ENCODE data around the gene MINK1. TPM values are rescaled to one million over a fixed set of nuclear protein-coding genes. Genes with fewer than 3 reads are reported as not detected.

The MINK1 gene
- total RNA-seq, 1 donor from 2014 or later, result 73.0 TPM

DNA sequence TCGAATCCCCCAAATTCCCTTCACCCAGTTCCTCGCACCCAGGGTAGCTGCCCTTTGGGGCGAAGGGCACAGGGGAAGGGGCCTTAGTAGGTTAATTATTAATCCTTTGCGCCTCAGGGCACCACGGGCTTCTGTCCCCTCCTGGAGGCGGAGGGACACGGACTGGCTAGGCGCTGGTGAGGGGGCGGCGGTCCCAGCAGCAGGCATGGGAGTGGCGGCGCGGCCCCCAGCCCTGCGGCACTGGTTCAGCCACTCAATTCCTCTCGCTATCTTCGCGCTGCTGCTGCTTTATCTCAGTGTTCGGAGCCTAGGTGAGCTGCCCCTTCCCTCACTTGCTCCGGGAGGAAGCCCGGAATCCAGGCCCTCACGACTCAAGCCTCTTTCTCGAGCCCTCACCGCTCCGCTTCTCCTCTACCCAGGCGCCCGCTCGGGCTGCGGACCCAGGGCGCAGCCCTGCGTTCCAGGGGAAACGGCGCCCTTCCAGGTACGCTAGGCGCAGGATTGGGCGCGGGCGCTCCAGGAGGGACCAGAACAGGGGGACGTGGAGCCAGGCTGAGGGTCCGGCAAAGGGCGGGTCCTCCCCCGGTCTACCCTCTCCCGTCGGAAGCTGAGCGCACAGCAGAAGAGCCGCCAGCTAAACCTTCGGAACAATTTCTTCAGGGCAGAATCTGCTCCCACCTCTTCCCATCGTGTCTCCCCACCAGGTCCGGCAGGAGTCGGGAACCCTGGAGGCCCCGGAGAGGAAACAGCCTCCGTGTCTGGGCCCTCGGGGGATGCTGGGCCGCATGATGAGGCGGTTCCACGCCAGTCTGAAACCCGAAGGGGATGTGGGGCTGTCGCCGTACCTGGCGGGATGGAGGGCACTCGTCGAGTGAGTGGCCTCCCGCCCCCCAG is 44.1 kb upstream of the MINK1 start, which contains the start of gene GLTPD2:
GLTPD2 (plus strand) TSS at position 158 of the 894 bp plus-strand sequence; CDS start at position 206, 48 bp downstream.
- H3K36me3 Mint-ChIP-seq (ENCODE audit: low read depth), result no peaks in the 10 kb centered on the region
- peaks cover 17% of the 10 kb centered on the region for H3K4me1 Mint-ChIP-seq
- no peak for TF ChIP-seq CTCF (conservative IDR thresholded peaks at IDR 0.05)
- no peak within 1 kb of the TSS for H3K27ac Mint-ChIP-seq (ENCODE audit: unreplicated experiment)
- peaks cover 39% of the 10 kb centered on the region for H3K27me3 Mint-ChIP-seq (ENCODE audit: low read depth)
- no peaks in the 10 kb centered on the region for H3K9me3 Mint-ChIP-seq
- H3K4me3 Mint-ChIP-seq, result peak within 1 kb of the TSS; percentile 85
- peak; percentile 9 for DNase-seq (ENCODE audit: low read depth, low spot score)

- H3K9me3 Mint-ChIP-seq, result no peaks in the 10 kb centered on the region
- H3K4me3 Mint-ChIP-seq, result peak overlapping the region; percentile 85
- H3K27me3 Mint-ChIP-seq (ENCODE audit: low read depth), result peaks cover 39% of the 10 kb centered on the region
- H3K27ac Mint-ChIP-seq (ENCODE audit: unreplicated experiment), result no peak overlapping the region
- no peak for TF ChIP-seq CTCF (conservative IDR thresholded peaks at IDR 0.05)
- no peaks in the 10 kb centered on the region for H3K36me3 Mint-ChIP-seq (ENCODE audit: low read depth)
- H3K4me1 Mint-ChIP-seq, result peaks cover 17% of the 10 kb centered on the region
- DNase-seq (ENCODE audit: low read depth, low spot score), result no peak
Observed at GRCh38 chr17:4789701-4789950, 43.5 kb upstream of the MINK1 start.

DNA sequence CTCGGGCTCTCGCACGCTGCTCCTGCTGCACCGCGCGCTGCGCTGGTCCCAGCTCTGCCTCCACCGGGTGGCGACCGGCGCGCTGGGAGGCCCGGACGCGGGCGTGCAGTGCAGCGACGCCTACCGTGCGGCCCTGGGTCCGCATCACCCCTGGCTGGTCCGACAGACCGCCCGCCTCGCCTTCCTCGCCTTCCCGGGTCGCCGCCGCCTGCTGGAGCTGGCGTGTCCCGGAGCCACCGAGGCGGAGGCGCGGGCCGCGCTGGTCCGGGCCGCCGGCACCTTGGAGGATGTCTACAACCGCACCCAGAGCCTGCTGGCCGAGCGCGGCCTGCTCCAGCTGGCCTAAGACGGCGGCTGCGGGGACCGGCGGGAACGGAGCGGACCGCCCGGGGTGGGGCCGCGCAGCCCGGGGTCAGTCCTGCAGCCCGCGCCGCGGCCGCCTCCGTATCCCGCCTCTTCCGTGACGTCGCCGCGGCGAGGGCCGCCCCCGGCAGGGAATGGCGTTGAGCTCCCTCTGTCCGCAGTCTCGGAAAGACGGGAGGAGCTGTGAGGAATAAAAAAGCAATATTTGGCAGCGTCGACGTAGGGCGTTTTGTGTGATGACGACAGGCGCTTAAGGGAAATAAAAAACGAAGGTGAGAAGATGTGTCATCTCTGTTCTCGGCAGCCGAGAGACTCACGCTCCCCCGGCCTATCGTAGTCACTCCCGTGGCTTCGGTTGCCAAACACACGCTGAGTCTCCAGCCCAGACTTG is 43.0 kb upstream of the MINK1 start:
- H3K27ac Mint-ChIP-seq (ENCODE audit: unreplicated experiment), result peak overlapping the region; percentile 76
- peak; percentile 81 for DNase-seq (ENCODE audit: low read depth, low spot score)
- no peaks in the 10 kb centered on the region for H3K36me3 Mint-ChIP-seq (ENCODE audit: low read depth)
- H3K9me3 Mint-ChIP-seq, result no peaks in the 10 kb centered on the region
- peak overlapping the region; percentile 74 for H3K4me3 Mint-ChIP-seq
- peaks cover 17% of the 10 kb centered on the region for H3K4me1 Mint-ChIP-seq
- H3K27me3 Mint-ChIP-seq (ENCODE audit: low read depth), result peaks cover 39% of the 10 kb centered on the region
- TF ChIP-seq CTCF (conservative IDR thresholded peaks at IDR 0.05), result peak; percentile 79

DNA sequence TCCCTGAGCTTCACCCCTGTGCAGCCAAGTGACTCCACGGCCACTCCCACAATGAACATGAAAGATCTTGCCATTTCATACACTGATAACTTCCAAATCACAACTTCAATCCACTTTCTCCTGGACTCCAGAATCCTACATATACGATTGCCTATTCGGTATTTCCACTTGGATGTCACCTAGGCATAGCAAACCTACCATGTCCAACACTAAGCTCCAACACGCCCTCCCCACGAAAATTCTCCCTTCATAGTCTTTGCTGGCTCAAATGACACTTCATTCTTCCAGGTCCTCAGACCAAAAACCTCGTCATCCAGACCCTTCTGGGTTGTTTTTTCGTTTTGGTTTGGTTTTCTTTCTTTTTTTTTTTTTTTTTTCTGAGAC is 42.4 kb upstream of the MINK1 start:
- Mint-ChIP-seq H3K36me3 (ENCODE audit: low read depth) (no peaks in the 10 kb centered on the region), H3K27ac (ENCODE audit: unreplicated experiment) (no peak overlapping the region), H3K4me3 (peak overlapping the region; percentile 74)

DNA sequence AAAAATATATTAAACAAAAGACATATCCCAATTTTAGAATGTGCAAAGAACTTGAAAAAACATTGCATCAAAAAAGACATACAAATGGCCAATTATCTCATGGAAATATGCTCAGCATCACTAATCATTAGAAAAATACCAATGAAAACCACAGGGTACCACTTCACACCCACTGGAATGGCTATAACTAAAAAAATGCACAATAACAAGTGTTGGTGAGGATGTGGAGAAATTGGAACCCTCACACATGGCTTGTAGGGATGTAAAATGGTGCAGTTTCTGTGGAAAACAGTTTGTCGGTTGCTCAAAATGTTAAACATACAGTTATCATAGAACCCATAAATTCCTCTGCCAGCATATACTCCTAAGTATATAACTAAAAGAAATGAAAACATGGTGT is 38.0 kb upstream of the MINK1 start:
- Mint-ChIP-seq H3K27me3 (ENCODE audit: low read depth) (peaks cover 12% of the 10 kb centered on the region), H3K4me3 (peak overlapping the region; percentile 100), H3K36me3 (ENCODE audit: low read depth) (peaks cover 2% of the 10 kb centered on the region), H3K9me3 (no peaks in the 10 kb centered on the region), H3K27ac (ENCODE audit: unreplicated experiment) (no peak overlapping the region), H3K4me1 (peaks cover 19% of the 10 kb centered on the region)
- TF ChIP-seq CTCF (conservative IDR thresholded peaks at IDR 0.05), result no peak
- DNase-seq (ENCODE audit: low read depth, low spot score), result no peak

More for the DNA sequence above, 42.4 kb upstream of the MINK1 start:
- TF ChIP-seq CTCF (conservative IDR thresholded peaks at IDR 0.05), result no peak
- Mint-ChIP-seq H3K27me3 (ENCODE audit: low read depth) (peaks cover 39% of the 10 kb centered on the region), H3K9me3 (no peaks in the 10 kb centered on the region), H3K4me1 (peaks cover 18% of the 10 kb centered on the region)
- DNase-seq (ENCODE audit: low read depth, low spot score), result no peak
